Upper lobe of left lung (tissue), 6 donors: ENCODE data around the gene UBQLN1. TPM values are rescaled to one million over a fixed set of nuclear protein-coding genes. Genes with fewer than 3 reads are reported as not detected.

ENCODE experiments used
- ATAC-seq, 2 donors: fragments of 200-7000 bp; cut with Tn5 transposase; one replicate each; pipeline ENCODE4 v1.9.1; 2022; ENCODE audit warnings: mild to moderate bottlenecking in 2 of 2, moderate library complexity in 2 of 2; ENCODE audit not compliant: low FRiP score in 2 of 2
- DNase-seq, 2 donors: peaks; one replicate each; pipeline ENCODE4 v3.0.0-alpha.2; 2019 to 2020
- H3K27ac ChIP-seq, 4 donors: fragments of 200-600 bp; sonication (generic); one replicate each; pipeline ENCODE4 v1.5.1; 2016 to 2019
- H3K27me3 ChIP-seq, 4 donors: fragments of 200-600 bp; sonication (generic); one replicate each; pipeline ENCODE4 v1.5.1; 2017 to 2019
- H3K36me3 ChIP-seq, 4 donors: fragments of 200-600 bp; sonication (generic); one replicate each; pipeline ENCODE4 v1.5.1; 2016 to 2019
- H3K4me1 ChIP-seq, 4 donors: fragments of 200-600 bp; sonication (generic); one replicate each; pipeline ENCODE4 v1.5.1; 2018 to 2019
- H3K4me3 ChIP-seq, 4 donors: fragments of 200-600 bp; sonication (generic); one replicate each; pipeline ENCODE4 v1.5.1; 2017 to 2019; ENCODE audit warnings: mild to moderate bottlenecking in 2 of 4, moderate library complexity in 1 of 4
- H3K9me3 ChIP-seq, 4 donors: fragments of 200-600 bp; sonication (generic); one replicate each; pipeline ENCODE4 v1.5.1; 2018 to 2019
- CTCF ChIP-seq, 6 experiments: fragments of 450-650 bp in 4 of 6; fragments of 200-600 bp in 2 of 6; sonication (generic) in 2 of 6; IDR thresholded peaks; one replicate each; pipeline ENCODE4 v1.5.1; 2016 to 2019; ENCODE audit warnings: antibody characterized with exemption in 6 of 6
- EP300 ChIP-seq, 4 donors: sonication (generic); formaldehyde crosslinking; IDR thresholded peaks; one replicate each; pipeline ENCODE4 v1.5.1; 2017; ENCODE audit warnings: antibody characterized with exemption in 4 of 4, control low read depth in 2 of 4
- POLR2A ChIP-seq, 4 donors: fragments of 450-650 bp; IDR thresholded peaks; one replicate each; pipeline ENCODE4 v1.5.1; 2016 to 2017; ENCODE audit warnings: antibody characterized with exemption in 4 of 4, mild to moderate bottlenecking in 2 of 4
- POLR2AphosphoS5 ChIP-seq, 2 donors: sonication (generic); formaldehyde crosslinking; IDR thresholded peaks; one replicate each; pipeline ENCODE4 v1.5.1; 2017; ENCODE audit warnings: antibody characterized with exemption in 2 of 2
- WGBS, 2 donors: methylation state at CpG; one replicate each; pipeline ENCODE4 v1.1.5; 2017 to 2018; 5-methylcytosine and 5-hydroxymethylcytosine counted together
- total RNA-seq, 6 donors: library from RNA; depleted of rRNA in 4 of 6; stranded (reverse); fragments of >200 nt in 4 of 6; gene quantifications; one replicate each; pipeline versions ENCODE4 v1.1.0 to v1.2.1, GENCODE V29; 2016 to 2021
- donor health status: DM: no; HTN: no; CAD: no; lungs with moderate emphysema.
- donor health status: DM: no; HTN: yes; CAD: no; lungs with severe emphysema.

UBQLN1 gene
- total RNA-seq, 6 donors from 2014 or later = 75.6 to 113 (median 84.7) TPM

GRCh38 chr9:83633255-83633654 lies 74.5 kb downstream of the UBQLN1 start:
- DNase-seq (no peak), ATAC-seq (no peak)
- no peak for TF ChIP-seq CTCF (IDR thresholded peaks at IDR 0.05)
- no peak for TF ChIP-seq POLR2AphosphoS5 (IDR thresholded peaks at IDR 0.05)
- no peak for TF ChIP-seq POLR2A (IDR thresholded peaks at IDR 0.05)
- no peak for TF ChIP-seq EP300 (IDR thresholded peaks at IDR 0.05)
- no peaks in the 10 kb centered on the region for H3K27me3 ChIP-seq
- no peaks in the 10 kb centered on the region for H3K9me3 ChIP-seq
- peaks cover 0 to 11% (median 0%) of the 10 kb centered on the region in 4 donors for H3K36me3 ChIP-seq
- H3K4me3 ChIP-seq = no peak overlapping the region
- H3K27ac ChIP-seq = no peak overlapping the region
- no peaks in the 10 kb centered on the region for H3K4me1 ChIP-seq
- WGBS, 2 donors = 94 to 100% methylated on average over 1 of the region's 1 CpG

- ATAC-seq = no peak
- TF ChIP-seq POLR2AphosphoS5 (IDR thresholded peaks at IDR 0.05) = no peak
- no peak for TF ChIP-seq EP300 (IDR thresholded peaks at IDR 0.05)
- H3K36me3 ChIP-seq = peaks cover 0 to 15% (median 3%) of the 10 kb centered on the region in 4 donors
- no peak for DNase-seq
- no peaks in the 10 kb centered on the region for H3K9me3 ChIP-seq
- WGBS, 2 donors = 53 to 61% methylated on average over 11 of the region's 11 CpGs
- no peak overlapping the region for H3K4me3 ChIP-seq
- no peak overlapping the region for H3K27ac ChIP-seq
- no peaks in the 10 kb centered on the region for H3K27me3 ChIP-seq
- no peaks in the 10 kb centered on the region for H3K4me1 ChIP-seq
Measured at GRCh38 chr9:83630938-83631457, 76.8 kb downstream of the UBQLN1 start.

GRCh38 chr9:83629433-83630104 lies 78.2 kb downstream of the UBQLN1 start:
- H3K27ac ChIP-seq = no peak overlapping the region
- no peaks in the 10 kb centered on the region for H3K27me3 ChIP-seq
- peaks cover 0 to 15% (median 3%) of the 10 kb centered on the region in 4 donors for H3K36me3 ChIP-seq
- H3K9me3 ChIP-seq = no peaks in the 10 kb centered on the region
- DNase-seq = no peak
- TF ChIP-seq POLR2AphosphoS5 (IDR thresholded peaks at IDR 0.05) = no peak
- no peak for TF ChIP-seq EP300 (IDR thresholded peaks at IDR 0.05)
- no peaks in the 10 kb centered on the region for H3K4me1 ChIP-seq
- WGBS, 2 donors = 84 to 94% methylated on average over 7 of the region's 7 CpGs
- H3K4me3 ChIP-seq = no peak overlapping the region
- ATAC-seq = no peak

GRCh38 chr9:83628540-83628939 lies 79.2 kb downstream of the UBQLN1 start:
- Histone ChIP-seq H3K27me3 (no peaks in the 10 kb centered on the region), H3K4me3 (no peak overlapping the region), H3K27ac (no peak overlapping the region), H3K36me3 (peaks cover 0 to 15% (median 3%) of the 10 kb centered on the region in 4 donors), H3K9me3 (no peaks in the 10 kb centered on the region), H3K4me1 (peaks cover 5 to 10% (median 7%) of the 10 kb centered on the region in 4 donors)
- no peak for TF ChIP-seq CTCF (IDR thresholded peaks at IDR 0.05)
- TF ChIP-seq POLR2AphosphoS5 (IDR thresholded peaks at IDR 0.05) = no peak
- TF ChIP-seq POLR2A (IDR thresholded peaks at IDR 0.05) = no peak
- no peak for ATAC-seq
- DNase-seq = no peak
- WGBS, 2 donors = 87 to 95% methylated on average over 3 to 5 of the region's 5 CpGs

GRCh38 chr9:83625178-83625577 lies 82.6 kb downstream of the UBQLN1 start:
- H3K36me3 ChIP-seq = peaks cover 0 to 15% (median 3%) of the 10 kb centered on the region in 4 donors
- peaks cover 5 to 15% (median 11%) of the 10 kb centered on the region in 4 donors for H3K4me1 ChIP-seq
- H3K27ac ChIP-seq = no peak overlapping the region
- H3K9me3 ChIP-seq = no peaks in the 10 kb centered on the region
- no peaks in the 10 kb centered on the region for H3K27me3 ChIP-seq
- no peak overlapping the region for H3K4me3 ChIP-seq
- DNase-seq (no peak), ATAC-seq (no peak)
- no peak for TF ChIP-seq POLR2AphosphoS5 (IDR thresholded peaks at IDR 0.05)
- no peak for TF ChIP-seq EP300 (IDR thresholded peaks at IDR 0.05)
- TF ChIP-seq POLR2A (IDR thresholded peaks at IDR 0.05) = no peak
- no peak for TF ChIP-seq CTCF (IDR thresholded peaks at IDR 0.05)
- WGBS, 2 donors = 78 to 91% methylated on average over 3 of the region's 3 CpGs
